K562 treated with DMSO at 1 percent for 4 hours (cell line): ENCODE measurements around the gene CDC26. TPM values are rescaled to one million over a fixed set of nuclear protein-coding genes. Genes with fewer than 3 reads are reported as not detected.

Experiments used
- total RNA-seq: library from RNA; unstranded; fragments of 300-600 nt; gene quantifications from 2 replicates; pipeline ENCODE4 v1.2.3, GENCODE V29; 2022; ENCODE audit not compliant: insufficient read depth

Gene CDC26
- 30.1 TPM in 2 replicates for total RNA-seq

GRCh38 chr9:113275157-113276131 lies at the start of gene CDC26, which contains the start of gene PRPF4:
Gene CDC26 (minus strand): TSS chr9:113275572. CDS start chr9:113272507, 3,065 bp downstream.
Gene PRPF4 (plus strand): TSS chr9:113275658. CDS start chr9:113275744, 86 bp downstream.

GRCh38 chr9:113302792-113303418 lies 27.5 kb upstream of the CDC26 start, which contains the start of gene RNF183:
Gene RNF183 (minus strand): TSS chr9:113303376. CDS start chr9:113298184, 5,192 bp downstream.

GRCh38 chr9:113221003-113221799 lies 54.2 kb downstream of the CDC26 start, which contains the start of the genes FKBP15 and SLC31A1:
Gene FKBP15 (minus strand): TSS chr9:113221277. CDS start chr9:113221243, 34 bp downstream.
Gene SLC31A1 (plus strand): TSS chr9:113221544. CDS start chr9:113256149, 34,605 bp downstream.

Other genes starting within 250 kb of the CDC26 start
- gene ZFP37, start 218.8 kb downstream of the CDC26 start, total RNA-seq = 0.21 TPM in 1 of 2 replicates, not detected in the other
- gene SLC31A2, start 124.6 kb downstream of the CDC26 start, total RNA-seq = 1.4 and 2.7 TPM in 2 replicates
- 8.4 and 14.8 TPM in 2 replicates for gene FKBP15, start 54.3 kb downstream of the CDC26 start, total RNA-seq
- 44.0 and 44.5 TPM in 2 replicates for gene SLC31A1, start 54.0 kb downstream of the CDC26 start, total RNA-seq
- 21.6 and 23.5 TPM in 2 replicates for gene PRPF4, start 86 bp upstream of the CDC26 start, total RNA-seq
- gene RNF183, start 27.8 kb upstream of the CDC26 start, total RNA-seq = not detected in 2 replicates
- gene WDR31, start 64.7 kb upstream of the CDC26 start, total RNA-seq = 2.7 and 3.1 TPM in 2 replicates
- gene BSPRY, start 74.0 kb upstream of the CDC26 start, total RNA-seq = 0.96 and 1.7 TPM in 2 replicates
- gene HDHD3, start 101.4 kb upstream of the CDC26 start, total RNA-seq = 24.7 and 28.0 TPM in 2 replicates
- gene ALAD, start 125.7 kb upstream of the CDC26 start, total RNA-seq = 34.0 and 36.9 TPM in 2 replicates
- gene POLE3, start 135.1 kb upstream of the CDC26 start, total RNA-seq = 62.3 and 72.3 TPM in 2 replicates
- gene C9orf43, start 135.2 kb upstream of the CDC26 start, total RNA-seq = not detected in 2 replicates
- 3.4 and 8.2 TPM in 2 replicates for gene RGS3, start 188.2 kb upstream of the CDC26 start, total RNA-seq